Activated T-helper 1 cell treated with Interleukin-2 at 50 U/mL for 16 hours (primary cell): ENCODE measurements around the gene METTL8.
"Not testable (repeated sequence)": the region's sequence is repeated elsewhere in the genome, so short reads cannot be mapped to it uniquely, and the experiment has no call there.

Experiments
- DNase-seq: peaks from one replicate; pipeline ENCODE4 v3.0.0-alpha.2; 2020; ENCODE audit warnings: low read depth

Gene METTL8

DNA sequence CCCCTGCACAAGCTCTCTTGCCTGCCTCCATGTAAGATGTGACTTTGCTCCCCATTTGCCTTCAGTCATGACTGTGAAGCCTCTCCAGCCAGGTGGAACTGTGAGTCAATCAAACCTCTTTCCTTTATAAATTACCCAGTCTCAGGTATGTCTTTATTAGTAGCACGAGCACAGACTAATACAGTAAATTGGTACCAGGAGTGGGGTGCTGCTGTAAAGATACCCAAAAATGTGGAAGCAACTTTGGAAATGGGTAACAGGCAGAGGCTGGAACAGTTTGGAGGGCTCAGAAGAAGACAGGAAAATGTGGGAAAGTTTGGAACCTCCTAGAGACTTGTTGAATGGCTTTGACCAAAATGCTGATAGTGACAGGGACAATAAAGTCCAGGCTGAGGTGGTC lies 122.2 kb downstream of the METTL8 start:
- DNase-seq, result not testable (repeated sequence)

DNA sequence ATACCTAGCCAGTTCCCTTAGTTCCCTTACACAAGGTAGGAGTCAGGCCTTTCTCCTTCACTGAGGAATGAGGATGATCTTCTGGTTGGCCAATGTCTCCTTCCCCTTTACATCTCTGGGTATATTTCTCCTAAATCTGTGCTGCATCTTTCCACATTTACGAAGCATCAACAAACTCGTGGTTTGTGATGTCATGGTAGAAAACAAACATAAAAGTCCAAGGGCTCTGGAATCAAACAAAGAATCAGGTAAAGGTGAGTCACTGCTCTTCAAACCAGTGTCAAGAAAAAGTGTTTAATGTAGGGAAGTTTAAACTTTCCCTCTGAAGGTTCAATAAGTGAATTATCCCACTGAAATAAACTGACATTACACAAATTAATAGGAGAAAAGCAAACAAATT lies 122.9 kb downstream of the METTL8 start:
- no peak for DNase-seq

DNA sequence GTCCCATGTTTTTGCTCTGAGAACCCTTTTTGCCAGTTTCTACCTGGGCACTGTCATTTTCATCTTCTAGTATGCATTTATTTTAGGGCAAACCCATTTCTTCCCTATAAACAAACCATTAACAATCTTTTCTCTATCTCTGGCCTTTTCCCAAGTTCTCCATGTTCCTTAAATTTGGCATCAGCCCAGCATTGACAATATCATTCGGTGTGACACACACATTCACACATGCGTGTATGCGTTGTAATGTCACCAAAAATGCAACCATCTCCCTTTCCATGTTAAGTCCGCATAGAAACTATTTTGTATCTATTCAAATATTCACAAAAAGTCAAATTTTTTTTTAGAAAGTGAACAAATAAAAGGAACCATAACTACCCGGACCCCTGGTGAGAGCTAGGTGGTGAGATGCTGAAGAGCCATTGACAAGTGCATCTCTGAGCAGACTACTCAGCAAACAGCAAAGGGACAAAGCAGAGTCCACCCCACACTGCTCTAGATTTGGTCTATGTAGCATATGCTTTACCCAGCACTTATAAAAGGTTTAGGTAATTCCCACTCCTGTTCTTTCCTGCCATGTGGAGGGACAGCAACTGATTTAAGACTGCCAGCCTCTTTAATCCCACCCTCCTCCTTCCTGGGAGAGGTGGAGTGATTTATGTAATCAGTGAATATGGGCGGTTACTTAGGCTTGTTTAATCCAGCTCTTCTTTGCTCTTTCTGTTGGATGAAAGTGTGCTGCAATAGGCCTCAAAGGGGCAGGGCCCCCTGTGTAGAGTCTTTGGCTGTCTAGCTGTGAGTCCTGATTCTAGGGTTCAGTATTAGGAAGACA lies 124.1 kb downstream of the METTL8 start:
- no peak for DNase-seq

DNA sequence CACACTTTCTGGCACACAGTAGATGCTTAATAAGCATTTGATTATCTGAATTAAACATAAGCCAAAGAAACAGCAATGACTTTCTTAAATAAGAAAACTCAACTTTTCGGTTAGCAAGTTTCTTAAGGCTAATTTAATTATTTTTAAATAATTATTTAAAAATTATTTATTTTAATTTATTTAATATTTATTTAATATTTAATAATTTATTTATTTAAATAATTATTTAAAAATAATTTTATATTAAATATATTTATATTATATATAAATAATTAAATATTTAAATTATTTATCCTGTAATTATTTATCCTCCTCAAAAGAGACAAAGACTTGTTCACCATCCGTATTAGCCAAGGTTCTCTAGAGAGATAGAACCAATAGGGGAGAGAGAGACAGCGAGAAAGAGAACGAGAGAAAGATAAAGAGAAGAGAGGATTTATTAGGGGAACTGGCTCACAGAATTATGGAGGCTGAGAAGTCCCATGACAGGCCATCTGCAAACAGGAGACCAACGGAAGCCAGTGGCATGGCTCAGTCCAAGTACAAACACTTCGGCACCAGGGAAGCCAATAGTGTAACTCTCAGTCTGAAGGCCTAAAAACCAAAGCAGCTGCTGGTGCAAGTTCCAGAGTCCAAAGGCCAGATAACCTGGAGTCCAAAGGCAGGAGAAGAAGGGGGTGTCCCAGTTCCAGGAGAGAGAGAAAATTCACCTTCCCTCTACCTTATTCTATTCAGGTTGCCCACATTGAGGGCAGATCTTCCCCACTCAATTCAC lies 125.3 kb downstream of the METTL8 start:
- DNase-seq, result no peak

DNA sequence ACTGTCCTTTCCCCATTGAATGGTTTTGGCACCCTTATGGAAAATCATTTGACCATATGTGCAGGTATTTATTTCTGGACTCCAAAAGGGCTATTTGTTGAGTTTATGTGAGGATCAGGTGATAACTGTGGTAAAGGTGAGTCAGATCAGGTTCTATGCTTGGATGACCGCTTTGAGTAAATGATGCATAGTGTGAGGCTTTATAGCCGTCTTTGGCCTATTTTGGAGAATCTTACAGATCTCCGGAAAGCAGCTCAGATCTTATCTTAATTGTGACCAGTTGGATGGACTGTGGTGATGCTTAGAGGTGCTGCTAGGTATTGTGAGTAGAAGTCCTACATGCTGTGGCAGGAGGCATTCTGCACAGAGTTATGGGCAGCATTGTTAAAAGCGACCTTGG lies 126.2 kb downstream of the METTL8 start:
- DNase-seq, result no peak

DNA sequence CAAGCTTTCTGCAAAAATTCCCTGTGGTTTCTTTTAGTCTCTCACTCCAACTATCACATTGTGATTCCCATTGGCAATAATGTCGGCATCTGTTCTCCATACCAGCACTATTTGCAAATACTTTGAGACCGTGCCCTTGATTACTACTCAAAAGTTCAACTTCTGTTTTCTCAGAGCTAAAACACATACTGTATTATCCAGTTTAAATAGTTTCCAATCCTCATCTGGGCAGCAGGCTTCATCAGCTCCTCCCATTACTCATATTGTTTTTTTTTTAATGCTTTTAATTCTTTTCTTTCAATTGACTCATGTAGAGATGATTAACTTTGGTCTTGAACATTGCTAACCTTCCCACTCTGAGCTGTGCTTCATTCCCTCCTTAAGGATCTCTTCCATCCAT lies 135.8 kb downstream of the METTL8 start:
- no peak for DNase-seq

DNA sequence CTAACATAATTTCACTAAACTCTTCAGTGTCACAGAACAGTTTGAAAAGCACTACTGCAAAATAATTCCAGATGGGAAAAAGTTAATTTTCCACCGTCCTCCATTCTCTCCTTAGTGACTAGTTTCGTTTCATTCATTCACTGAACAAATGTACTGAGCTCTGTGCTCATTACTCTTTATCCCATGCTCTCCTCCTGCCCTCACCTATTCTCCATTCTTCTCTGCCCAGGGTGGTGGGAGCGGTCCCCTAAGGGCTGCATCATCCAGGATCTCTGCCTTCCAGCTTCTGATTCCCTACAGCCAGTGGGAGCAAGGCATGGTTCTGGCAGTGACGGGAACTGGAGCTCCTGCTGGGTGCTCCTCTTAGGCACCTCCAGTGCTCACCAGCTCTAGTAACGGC lies 139.2 kb downstream of the METTL8 start:
- no peak for DNase-seq

DNA sequence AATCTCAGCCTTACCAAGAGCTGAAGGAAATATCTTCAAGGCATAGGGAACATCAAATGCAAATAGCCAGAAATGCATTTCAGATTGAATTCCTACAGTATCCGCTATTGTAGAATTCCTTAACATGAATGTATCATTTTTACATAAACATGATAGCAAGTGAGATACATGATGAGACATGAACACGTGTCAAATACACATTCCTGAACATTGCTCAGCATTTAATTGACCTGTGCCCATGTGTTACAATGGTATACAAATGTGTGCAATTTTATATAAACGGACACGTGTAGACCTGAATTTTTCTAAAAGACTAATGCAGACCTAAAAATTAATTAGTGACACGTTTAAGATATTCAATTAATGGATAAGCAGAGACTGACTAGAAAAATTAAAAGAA lies 140.1 kb downstream of the METTL8 start:
- no peak for DNase-seq

DNA sequence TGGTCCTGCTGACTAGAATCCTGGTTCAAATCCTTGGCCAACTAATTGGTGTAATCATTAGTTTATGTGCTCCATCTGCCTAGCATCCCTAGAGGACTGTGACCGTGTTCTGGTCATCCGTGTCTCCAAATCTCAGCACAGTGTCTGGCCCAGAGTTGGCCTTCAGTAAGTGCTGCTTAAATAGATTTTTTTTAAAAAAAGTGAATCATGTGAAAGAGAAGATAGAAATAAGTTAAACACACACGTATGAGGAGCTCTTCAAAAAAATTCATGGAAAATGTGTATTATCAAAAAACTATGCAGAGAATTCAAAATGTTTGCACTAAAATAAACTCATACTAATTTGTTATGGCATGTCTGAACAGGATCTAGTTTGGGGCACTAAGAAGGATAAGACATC lies 143.8 kb downstream of the METTL8 start:
- DNase-seq, result no peak

DNA sequence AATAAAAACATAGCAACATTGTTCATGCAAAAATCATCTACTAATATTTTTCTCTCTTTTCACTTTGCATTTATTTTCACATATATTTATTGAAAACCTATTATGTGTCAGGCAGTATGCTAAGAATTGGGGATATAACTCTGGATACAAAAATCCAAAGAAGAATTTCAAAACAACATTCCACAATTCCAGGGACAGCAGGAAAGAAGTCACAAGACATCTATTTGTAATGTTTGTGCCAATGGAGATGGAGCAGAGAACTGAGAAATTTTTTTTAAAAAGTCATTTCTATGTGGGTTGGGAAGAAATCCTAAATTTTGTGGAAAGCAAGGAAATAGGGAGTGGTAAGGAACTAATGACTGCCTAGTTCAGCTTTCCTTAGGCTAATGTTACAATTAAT lies 144.5 kb downstream of the METTL8 start:
- DNase-seq, result no peak

DNA sequence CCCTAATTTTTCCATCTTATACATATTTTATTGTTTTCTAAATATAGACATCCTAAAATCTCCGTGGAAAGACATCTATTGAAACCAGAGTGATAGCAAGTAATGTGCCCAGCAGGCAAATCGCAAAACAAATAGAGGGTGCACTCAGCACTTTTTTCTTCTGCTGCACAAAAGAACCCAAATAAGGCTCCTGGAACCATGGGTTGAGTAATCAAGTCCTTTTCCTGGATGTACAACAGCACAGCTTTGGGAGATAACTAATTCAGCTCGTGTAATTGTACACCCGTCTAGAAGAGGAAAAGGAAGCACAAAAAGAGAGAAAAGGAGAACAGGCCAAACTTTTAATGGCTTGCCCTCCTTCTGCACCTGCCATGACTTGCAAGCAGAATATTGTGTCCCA lies 146.2 kb downstream of the METTL8 start:
- DNase-seq, result no peak

DNA sequence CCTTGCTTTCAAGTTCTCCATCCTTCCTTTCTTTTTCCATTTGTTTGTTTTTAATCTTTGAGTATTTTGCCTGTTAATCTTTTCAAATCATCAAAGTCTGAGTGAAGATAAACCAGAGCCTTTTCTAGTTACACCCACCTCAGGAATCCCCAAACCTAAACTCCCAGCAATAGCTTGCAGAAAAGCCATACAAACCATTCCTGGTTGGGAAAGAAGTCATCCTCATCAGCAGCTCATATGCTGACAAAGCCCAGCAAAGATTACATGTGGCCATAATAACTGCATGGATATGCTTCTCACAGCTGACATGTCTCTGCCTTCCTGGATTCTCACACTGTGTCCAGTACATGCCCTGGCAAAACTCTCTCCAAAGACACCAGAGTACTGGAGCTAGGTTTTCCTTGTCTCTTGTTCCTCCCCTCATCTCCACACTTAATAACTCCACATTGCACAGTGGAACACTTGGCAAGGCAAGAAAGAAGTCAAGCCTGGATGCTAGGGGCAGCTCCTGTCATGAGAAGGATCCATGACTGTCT lies 146.7 kb downstream of the METTL8 start:
- no peak for DNase-seq

DNA sequence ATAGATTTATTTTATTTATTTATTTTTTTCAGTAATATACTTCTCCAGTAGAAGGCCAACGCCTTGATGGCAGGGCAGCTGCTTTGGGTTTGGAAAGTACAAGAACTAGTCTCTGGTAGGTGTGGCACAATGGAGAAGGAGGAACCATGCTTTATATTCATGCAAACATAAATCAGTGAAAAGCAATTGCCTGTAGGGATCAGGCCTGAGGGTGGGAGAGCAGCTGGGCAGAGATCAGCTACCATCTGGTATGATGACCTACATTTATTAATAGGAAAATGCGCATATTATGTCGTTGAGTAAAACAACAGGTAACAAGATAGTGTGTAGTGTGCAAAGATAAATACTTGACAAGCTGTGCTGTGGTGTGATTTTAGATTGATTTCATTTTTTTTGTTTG lies 152.7 kb downstream of the METTL8 start:
- no peak for DNase-seq

DNA sequence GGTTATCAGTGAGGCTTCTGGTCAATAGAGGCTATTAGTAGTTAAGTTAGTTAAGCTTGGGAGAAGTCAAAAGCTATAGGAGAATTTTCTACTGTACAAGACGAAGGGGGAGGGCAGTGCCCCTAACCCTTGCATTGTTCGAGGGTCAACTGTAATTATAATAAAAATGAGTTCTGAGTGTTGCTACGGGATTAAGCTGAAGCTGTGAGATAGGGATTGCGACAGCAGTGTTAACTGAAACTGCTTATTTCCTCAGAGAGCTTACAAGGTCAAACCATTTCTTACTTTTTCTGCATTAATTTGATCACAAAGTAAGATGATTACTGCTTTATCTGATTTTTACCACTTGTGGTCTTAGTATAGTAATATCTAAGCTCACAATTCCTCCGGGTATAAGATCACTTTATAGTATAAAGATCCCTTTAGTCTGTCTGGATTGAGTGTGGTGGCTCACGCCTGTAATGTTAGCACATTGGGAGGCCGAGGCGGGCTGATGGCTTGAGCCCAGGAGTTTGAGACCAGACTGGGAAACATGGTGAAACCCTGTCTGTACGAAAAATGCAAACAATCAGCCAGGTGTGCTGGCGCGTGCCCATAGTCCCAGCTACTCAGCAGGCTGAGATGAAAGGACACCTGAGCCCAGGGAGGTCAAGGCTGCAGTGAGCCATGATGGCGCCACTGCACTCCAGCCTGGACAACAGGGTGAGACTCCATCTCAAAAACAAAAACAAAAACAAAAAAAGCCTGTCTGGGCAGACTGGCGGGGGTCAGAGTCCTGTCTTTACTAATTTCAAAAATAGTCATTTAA lies 153.6 kb downstream of the METTL8 start:
- DNase-seq, result no peak

DNA sequence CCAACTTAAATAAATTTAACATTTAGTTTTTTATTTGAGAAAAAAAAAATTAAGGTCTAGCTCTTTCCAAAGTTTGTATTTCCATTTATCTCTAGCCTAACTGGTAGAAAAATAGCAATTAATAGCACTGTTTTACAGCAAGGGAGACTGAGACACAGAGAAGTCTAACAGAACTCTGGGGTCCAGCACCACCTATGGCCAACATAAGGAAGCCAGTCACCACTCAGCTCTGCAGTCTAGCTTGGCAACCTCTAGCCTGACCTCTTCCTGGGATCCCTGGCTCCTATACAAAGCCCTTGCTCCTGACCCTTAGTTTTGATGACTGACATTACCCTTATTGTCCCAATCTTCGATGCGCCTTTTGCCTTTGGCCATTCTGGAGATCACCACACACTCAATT lies 159.0 kb downstream of the METTL8 start:
- no peak for DNase-seq

DNA sequence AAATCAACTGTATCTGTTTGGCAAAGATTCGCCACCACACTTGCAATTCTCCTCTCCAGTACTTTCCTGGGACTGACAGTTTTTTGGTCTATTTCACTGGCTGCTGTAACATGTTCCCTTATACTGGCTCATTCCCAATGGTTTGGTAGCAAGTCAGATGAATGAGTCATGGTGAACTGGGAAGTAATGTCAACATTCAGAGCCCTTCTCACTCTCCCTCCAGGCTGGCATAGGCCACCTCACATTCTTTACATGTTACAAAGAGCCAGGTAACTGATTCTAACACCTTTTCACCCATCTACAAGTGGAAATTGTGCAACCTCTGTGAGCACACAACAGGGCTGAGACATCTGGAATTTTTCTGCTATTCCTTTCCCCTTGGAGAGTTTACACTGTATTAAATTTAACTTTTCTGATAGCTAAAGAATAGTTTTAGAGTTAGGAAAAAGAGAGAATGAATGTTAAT lies 161.8 kb downstream of the METTL8 start:
- no peak for DNase-seq

DNA sequence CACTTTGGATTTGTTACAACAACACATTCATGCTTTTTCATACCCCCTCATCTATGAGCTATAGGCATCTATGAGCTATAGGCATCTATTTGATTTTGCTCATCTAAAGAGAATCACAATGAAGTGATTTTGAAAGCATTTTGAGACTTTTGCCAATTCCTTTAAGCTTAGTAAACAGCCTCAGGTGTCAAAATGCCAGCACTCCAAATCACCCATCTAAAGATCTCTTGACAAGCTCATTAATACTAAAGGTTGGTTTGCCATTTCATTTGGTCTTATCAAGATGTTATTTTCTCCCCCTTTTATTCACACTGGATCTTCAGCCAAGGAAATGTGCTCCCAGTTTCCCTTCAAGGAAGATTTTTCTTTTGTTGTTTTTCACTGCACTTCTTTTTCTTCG lies 162.4 kb downstream of the METTL8 start:
- no peak for DNase-seq

DNA sequence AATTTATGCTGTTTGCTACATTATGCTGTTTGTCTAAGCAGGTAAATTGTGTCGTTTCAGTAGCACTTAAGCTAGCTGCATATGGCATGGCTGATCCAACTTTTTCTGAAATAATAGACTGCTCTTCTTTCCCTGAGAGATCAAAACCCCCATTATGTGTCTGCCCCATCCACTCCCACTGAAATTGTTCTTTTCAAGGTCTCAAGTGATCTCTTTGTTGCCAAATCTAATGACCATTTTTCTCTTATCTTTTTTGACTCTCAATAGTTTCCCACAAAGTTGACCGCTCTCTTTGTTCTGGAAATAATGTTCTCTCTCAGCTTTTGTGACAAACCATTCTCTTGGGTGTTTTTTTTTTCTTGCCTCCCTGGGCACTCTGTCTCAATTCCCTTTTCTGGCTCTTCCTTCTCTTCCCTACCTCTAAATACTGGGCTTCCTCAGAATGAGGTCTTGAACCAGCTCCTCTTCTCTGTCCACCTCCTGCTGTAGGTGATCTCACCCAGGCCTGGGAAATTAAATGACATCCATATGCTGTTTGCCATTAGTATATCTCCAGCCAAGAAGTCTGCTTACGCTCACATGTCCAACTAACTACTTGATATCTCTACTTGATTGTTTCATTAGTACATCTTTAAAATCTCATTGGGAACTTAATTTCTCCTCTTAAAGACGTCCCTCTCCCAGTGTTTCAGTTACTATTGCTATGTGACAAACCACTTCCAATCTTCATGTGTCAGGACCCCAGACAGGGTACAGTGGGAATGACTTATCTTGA lies 165.7 kb downstream of the METTL8 start:
- no peak for DNase-seq
